Measurements from ENCODE around the gene ELANE.

Gene ELANE

GRCh38 chr19:866769-867300 lies 14.7 kb downstream of the ELANE start:
- Histone ChIP-seq H3K4me2 (ENCODE audit: low read depth, low read length, poor library complexity, severe bottlenecking) (no peak overlapping the region), H3K27me3 (ENCODE audit: insufficient read depth, low read length, poor library complexity, severe bottlenecking) (no peaks in the 10 kb centered on the region), H3K79me2 (ENCODE audit: insufficient read depth, low read length) (no peaks in the 10 kb centered on the region), H3K36me3 (ENCODE audit: insufficient read depth, low read length) (no peaks in the 10 kb centered on the region; the same call in 1 of the 2 replicates), H3K9ac (ENCODE audit: low read depth, low read length, poor library complexity, severe bottlenecking) (no peak overlapping the region), H3K4me3 (ENCODE audit: low read length, poor library complexity, severe bottlenecking) (no peak overlapping the region), H3K4me1 (ENCODE audit: insufficient read depth, low read length, poor library complexity, severe bottlenecking) (no peaks in the 10 kb centered on the region), H3F3A (ENCODE audit: low read depth) (no peaks in the 10 kb centered on the region), H3K9me3 (ENCODE audit: insufficient read depth, low read depth, low read length) (no peaks in the 10 kb centered on the region), H2AFZ (ENCODE audit: low read length) (no peak overlapping the region), H3K9me2 (replicated peaks; ENCODE audit: low read depth, low read length) (no peaks in the 10 kb centered on the region), H4K20me1 (ENCODE audit: insufficient read depth, low read length, poor library complexity, severe bottlenecking) (no peaks in the 10 kb centered on the region)
- TF ChIP-seq CTCF (conservative IDR thresholded peaks at IDR 0.05; ENCODE audit: low read length), result no peak
- TF ChIP-seq EZH2phosphoT487 (IDR thresholded peaks at IDR 0.05; ENCODE audit: borderline replicate concordance), result no peak

- Histone ChIP-seq H3K36me3 (ENCODE audit: insufficient read depth, low read length) (no peaks in the 10 kb centered on the region; the same call in 1 of the 2 replicates), H3K9me3 (ENCODE audit: insufficient read depth, low read depth, low read length) (no peaks in the 10 kb centered on the region), H3K4me1 (ENCODE audit: insufficient read depth, low read length, poor library complexity, severe bottlenecking) (no peaks in the 10 kb centered on the region), H3K4me3 (ENCODE audit: low read length, poor library complexity, severe bottlenecking) (no peak overlapping the region), H4K20me1 (ENCODE audit: insufficient read depth, low read length, poor library complexity, severe bottlenecking) (no peaks in the 10 kb centered on the region), H3K4me2 (ENCODE audit: low read depth, low read length, poor library complexity, severe bottlenecking) (no peak overlapping the region), H3K9ac (ENCODE audit: low read depth, low read length, poor library complexity, severe bottlenecking) (no peak overlapping the region), H3K79me2 (ENCODE audit: insufficient read depth, low read length) (no peaks in the 10 kb centered on the region), H3K9me2 (replicated peaks; ENCODE audit: low read depth, low read length) (no peaks in the 10 kb centered on the region), H3K27me3 (ENCODE audit: insufficient read depth, low read length, poor library complexity, severe bottlenecking) (no peaks in the 10 kb centered on the region), H2AFZ (ENCODE audit: low read length) (no peak overlapping the region), H3F3A (ENCODE audit: low read depth) (no peaks in the 10 kb centered on the region; the same call in 1 of the 2 replicates)
- TF ChIP-seq EZH2phosphoT487 (IDR thresholded peaks at IDR 0.05; ENCODE audit: borderline replicate concordance) (no peak), CTCF (conservative IDR thresholded peaks at IDR 0.05; ENCODE audit: low read length) (no peak)
Measured at GRCh38 chr19:867301-867793, 15.2 kb downstream of the ELANE start.

GRCh38 chr19:867855-868457 lies 15.9 kb downstream of the ELANE start:
- Histone ChIP-seq H3K79me2 (ENCODE audit: insufficient read depth, low read length) (no peaks in the 10 kb centered on the region), H3K4me1 (ENCODE audit: insufficient read depth, low read length, poor library complexity, severe bottlenecking) (no peaks in the 10 kb centered on the region), H3K4me2 (ENCODE audit: low read depth, low read length, poor library complexity, severe bottlenecking) (no peak overlapping the region), H3K9me2 (replicated peaks; ENCODE audit: low read depth, low read length) (no peaks in the 10 kb centered on the region), H3K4me3 (ENCODE audit: low read length, poor library complexity, severe bottlenecking) (no peak overlapping the region), H3K36me3 (ENCODE audit: insufficient read depth, low read length) (no peaks in the 10 kb centered on the region; the same call in 1 of the 2 replicates), H3K9ac (ENCODE audit: low read depth, low read length, poor library complexity, severe bottlenecking) (no peak overlapping the region), H2AFZ (ENCODE audit: low read length) (no peak overlapping the region), H4K20me1 (ENCODE audit: insufficient read depth, low read length, poor library complexity, severe bottlenecking) (no peaks in the 10 kb centered on the region), H3K27me3 (ENCODE audit: insufficient read depth, low read length, poor library complexity, severe bottlenecking) (no peaks in the 10 kb centered on the region), H3F3A (ENCODE audit: low read depth) (no peaks in the 10 kb centered on the region; the same call in 1 of the 2 replicates), H3K9me3 (ENCODE audit: insufficient read depth, low read depth, low read length) (no peaks in the 10 kb centered on the region)
- TF ChIP-seq EZH2phosphoT487 (IDR thresholded peaks at IDR 0.05; ENCODE audit: borderline replicate concordance), result no peak
- TF ChIP-seq CTCF (conservative IDR thresholded peaks at IDR 0.05; ENCODE audit: low read length), result no peak
